ENCODE measurements around the gene BOLA3. TPM values are rescaled to one million over a fixed set of nuclear protein-coding genes. Genes with fewer than 3 reads are reported as not detected.

Gene BOLA3
- total RNA-seq, 4 donors from 2014 or later = 3.0 to 51.5 (median 44.0) TPM; not detected in 1

DNA sequence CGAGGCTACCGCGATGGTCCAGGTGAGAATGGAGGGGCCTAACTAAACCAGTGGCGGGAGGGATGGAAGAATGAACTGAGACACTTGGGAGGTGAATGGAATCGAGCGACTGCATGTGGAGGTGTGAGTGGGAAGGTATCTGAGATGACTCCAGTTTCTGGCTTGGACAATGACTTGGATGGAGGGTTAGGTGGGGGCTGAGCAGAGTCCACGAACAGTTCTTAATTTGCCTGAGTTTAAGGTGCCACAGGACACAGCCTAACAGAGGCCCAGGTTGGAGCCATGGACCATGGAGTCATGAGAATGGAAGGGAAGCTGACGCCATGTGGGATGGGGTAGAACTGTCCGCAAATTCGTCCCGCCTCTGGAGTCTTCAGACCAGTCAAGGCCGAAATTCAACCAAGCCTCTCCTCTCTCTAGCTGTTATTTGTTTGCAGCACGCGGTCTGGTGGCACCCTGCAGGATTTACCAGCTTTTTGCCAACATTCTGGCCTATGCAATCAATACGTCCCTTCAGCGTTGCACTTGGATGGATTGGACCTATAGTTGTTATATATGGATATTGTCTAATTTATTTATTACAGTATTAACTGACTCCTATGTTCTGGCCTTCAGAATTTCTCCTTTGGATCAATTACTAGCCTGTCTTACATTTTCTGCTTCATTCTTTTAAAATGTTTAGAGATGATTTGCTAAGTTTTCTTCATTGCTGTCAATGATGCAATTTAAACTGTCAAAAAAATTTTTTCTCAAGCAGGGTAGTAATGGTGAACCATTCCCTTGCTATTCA is 940 bp upstream of the BOLA3 start:
- 59 to 61% methylated on average over 8 to 16 of the region's 16 CpGs for WGBS, 2 donors (ENCODE audit: low coverage in 1 of 2)
- Histone ChIP-seq H3K4me1 (peaks cover 8 to 22% (median 17%) of the 10 kb centered on the region in 4 donors), H3K36me3 (peaks cover 0 to 7% (median 0%) of the 10 kb centered on the region in 4 donors), H3K9me3 (no peaks in the 10 kb centered on the region), H3K4me3 (peak overlapping the region in 3 of 4 donors; percentile 54 to 92 (median 85)), H3K27ac (peak overlapping the region; percentile 72 to 79 (median 74)), H3K27me3 (no peaks in the 10 kb centered on the region)
- TF ChIP-seq EP300 (IDR thresholded peaks at IDR 0.05; ENCODE audit: low read depth) = no peak
- TF ChIP-seq, protein P1, sequence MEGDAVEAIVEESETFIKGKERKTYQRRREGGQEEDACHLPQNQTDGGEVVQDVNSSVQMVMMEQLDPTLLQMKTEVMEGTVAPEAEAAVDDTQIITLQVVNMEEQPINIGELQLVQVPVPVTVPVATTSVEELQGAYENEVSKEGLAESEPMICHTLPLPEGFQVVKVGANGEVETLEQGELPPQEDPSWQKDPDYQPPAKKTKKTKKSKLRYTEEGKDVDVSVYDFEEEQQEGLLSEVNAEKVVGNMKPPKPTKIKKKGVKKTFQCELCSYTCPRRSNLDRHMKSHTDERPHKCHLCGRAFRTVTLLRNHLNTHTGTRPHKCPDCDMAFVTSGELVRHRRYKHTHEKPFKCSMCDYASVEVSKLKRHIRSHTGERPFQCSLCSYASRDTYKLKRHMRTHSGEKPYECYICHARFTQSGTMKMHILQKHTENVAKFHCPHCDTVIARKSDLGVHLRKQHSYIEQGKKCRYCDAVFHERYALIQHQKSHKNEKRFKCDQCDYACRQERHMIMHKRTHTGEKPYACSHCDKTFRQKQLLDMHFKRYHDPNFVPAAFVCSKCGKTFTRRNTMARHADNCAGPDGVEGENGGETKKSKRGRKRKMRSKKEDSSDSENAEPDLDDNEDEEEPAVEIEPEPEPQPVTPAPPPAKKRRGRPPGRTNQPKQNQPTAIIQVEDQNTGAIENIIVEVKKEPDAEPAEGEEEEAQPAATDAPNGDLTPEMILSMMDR (IDR thresholded peaks at IDR 0.05) = no peak
- TF ChIP-seq POLR2AphosphoS5 (IDR thresholded peaks at IDR 0.05) = no peak
- TF ChIP-seq POLR2A (IDR thresholded peaks at IDR 0.05) = no peak
- in situ Hi-C loops (cut with MboI; ENCODE audit: low pct_ligation_motif_present in 1 of 4, low pct_unique_long_range_greater_than_20kb in 1 of 4, low sequenced_read_pairs in 3 of 4) (loop anchor here in 3 of 4 donors (25.0 kb wide), 2 partner anchors 311 to 336 kb away; partner anchors contain the start of gene STAMBP (in 2 of the 3)), intact Hi-C loops (cut with DNase I; ENCODE audit: low total_unique reads) (no loop called here)
- DNase-seq = no peak

DNA sequence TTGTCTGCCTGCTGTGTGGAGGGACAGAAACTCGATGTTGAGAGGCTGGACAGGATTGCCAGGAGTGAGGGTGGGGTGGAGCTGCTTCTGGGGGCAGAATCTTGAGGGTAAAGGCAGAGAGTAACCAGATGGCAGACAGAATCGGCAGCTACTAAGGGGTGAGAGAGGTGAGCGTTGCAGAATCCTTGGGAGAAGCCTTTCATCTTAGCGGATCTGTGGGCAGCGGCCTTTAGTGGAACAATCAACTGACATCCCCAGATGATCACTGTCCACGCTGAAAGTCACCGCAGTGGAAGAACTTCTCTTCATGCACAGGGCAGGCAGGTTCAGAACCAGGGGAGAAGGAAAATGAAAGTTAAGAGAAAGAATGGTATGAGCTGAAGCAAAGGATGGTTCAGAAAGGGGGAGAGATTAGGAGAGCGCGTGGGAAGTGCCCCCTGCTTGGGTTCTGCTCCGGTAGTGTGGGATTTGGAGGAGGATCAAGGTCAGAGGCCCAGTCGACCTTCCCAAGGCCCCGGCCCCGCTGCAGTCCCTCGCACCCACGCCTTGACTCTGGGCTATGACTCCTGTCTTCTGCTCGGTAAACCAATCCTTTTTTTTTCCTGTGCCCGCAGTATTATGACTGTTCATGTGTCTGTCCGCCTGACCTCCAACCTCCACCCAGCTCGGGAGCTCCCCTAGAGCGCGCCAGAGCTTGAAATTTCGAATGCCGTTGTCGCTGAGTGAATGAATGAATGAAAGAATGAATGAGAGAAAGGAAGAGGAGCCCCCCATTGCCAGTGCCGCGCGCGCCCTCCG is 584 bp downstream of the BOLA3 start:
- no peaks in the 10 kb centered on the region for H3K36me3 ChIP-seq
- TF ChIP-seq POLR2AphosphoS5 (IDR thresholded peaks at IDR 0.05) = no peak
- peak overlapping the region; percentile 54 to 92 (median 72) for H3K4me3 ChIP-seq
- peaks cover 8 to 22% (median 17%) of the 10 kb centered on the region in 4 donors for H3K4me1 ChIP-seq
- DNase-seq = no peak
- in situ Hi-C loops (cut with MboI; ENCODE audit: low pct_ligation_motif_present in 1 of 4, low pct_unique_long_range_greater_than_20kb in 1 of 4, low sequenced_read_pairs in 3 of 4) = loop anchor here in 3 of 4 donors (25.0 kb wide), 2 partner anchors 310 to 335 kb away; partner anchors contain the start of gene STAMBP (in 2 of the 3)
- no peaks in the 10 kb centered on the region for H3K9me3 ChIP-seq
- 0 to 4% methylated on average over 5 to 29 of the region's 29 CpGs for WGBS, 2 donors (ENCODE audit: low coverage in 1 of 2)
- H3K27ac ChIP-seq = peak overlapping the region; percentile 72 to 79 (median 74)
- no peaks in the 10 kb centered on the region for H3K27me3 ChIP-seq
- intact Hi-C loops (cut with DNase I; ENCODE audit: low total_unique reads) = no loop called here

DNA sequence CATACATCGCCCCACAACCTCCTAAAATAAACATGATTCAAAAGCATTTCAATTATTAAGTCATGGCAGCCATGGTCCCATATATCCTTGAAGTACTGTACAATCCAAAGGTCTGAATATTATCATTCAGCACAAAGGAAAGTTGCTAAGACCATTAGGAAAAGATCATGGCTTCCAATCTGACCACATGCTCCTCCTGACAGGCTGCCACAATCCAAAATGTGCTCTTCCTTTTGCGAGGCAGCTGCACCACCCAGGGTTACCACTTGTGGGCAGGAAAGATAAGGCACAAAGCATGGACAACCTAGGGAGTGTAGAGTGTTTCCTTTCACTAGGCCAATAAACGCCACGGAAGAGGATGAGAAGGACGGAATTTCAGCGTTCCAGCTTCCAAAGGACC is 5.4 kb downstream of the BOLA3 start:
- in situ Hi-C loops (cut with MboI; ENCODE audit: low pct_ligation_motif_present in 1 of 4, low pct_unique_long_range_greater_than_20kb in 1 of 4, low sequenced_read_pairs in 3 of 4) = loop anchor here in 3 of 4 donors (25.0 kb wide), 2 partner anchors 305 to 330 kb away; partner anchors contain the start of gene STAMBP (in 2 of the 3)
- Histone ChIP-seq H3K36me3 (no peaks in the 10 kb centered on the region), H3K4me1 (peaks cover 8 to 14% (median 11%) of the 10 kb centered on the region in 4 donors), H3K9me3 (no peaks in the 10 kb centered on the region), H3K27ac (no peak overlapping the region), H3K4me3 (no peak overlapping the region), H3K27me3 (no peaks in the 10 kb centered on the region)
- WGBS, 2 donors (ENCODE audit: low coverage in 1 of 2) = 76 to 96% methylated on average over 5 to 6 of the region's 6 CpGs
- intact Hi-C loops (cut with DNase I; ENCODE audit: low total_unique reads) = no loop called here
- no peak for DNase-seq
- no peak for TF ChIP-seq POLR2AphosphoS5 (IDR thresholded peaks at IDR 0.05)
- no peak for TF ChIP-seq POLR2A (IDR thresholded peaks at IDR 0.05)
- TF ChIP-seq, protein P1 (IDR thresholded peaks at IDR 0.05) = no peak
- no peak for TF ChIP-seq EP300 (IDR thresholded peaks at IDR 0.05; ENCODE audit: low read depth)

DNA sequence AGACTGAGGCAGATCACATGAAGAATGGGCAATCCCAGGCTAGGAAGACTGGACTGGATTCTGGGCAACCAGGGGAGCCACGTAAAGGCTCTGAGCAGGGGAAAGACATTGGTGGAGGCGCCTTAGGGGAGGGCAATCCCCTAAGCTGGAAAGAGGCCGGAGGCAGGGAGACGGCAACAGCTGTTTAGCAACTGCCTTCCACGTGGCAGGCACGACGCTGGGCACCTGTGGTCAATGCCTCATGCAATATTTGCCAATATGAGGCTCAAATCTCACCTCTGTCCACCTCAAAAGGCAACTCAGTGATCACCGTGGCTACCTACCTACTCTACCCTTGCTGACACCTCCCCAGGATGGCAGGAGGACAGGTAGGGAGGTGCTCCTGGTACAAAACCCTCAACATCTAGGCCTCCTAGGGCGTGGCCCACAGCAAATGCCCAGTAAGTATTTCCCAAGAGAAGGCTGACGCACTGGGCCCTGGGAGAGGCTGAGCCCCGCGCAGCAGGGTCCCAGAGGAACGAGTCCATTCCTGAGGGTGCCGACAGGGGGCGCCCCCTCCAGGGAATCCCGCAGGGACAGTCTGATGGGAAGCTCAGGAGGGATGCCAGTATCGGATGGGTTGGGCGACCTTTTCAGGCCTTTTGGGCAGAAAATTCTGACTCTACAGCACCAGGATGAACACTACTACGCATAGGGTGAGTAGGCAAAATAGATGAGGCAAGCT is 8.9 kb downstream of the BOLA3 start:
- in situ Hi-C loops (cut with MboI; ENCODE audit: low pct_ligation_motif_present in 1 of 4, low pct_unique_long_range_greater_than_20kb in 1 of 4, low sequenced_read_pairs in 3 of 4) (loop anchor here in 3 of 4 donors (25.0 kb wide), 2 partner anchors 301 to 326 kb away; partner anchors contain the start of gene STAMBP (in 2 of the 3)), intact Hi-C loops (cut with DNase I; ENCODE audit: low total_unique reads) (no loop called here)
- Histone ChIP-seq H3K27ac (no peak overlapping the region), H3K27me3 (no peaks in the 10 kb centered on the region), H3K36me3 (peaks cover 0 to 7% (median 2%) of the 10 kb centered on the region in 4 donors), H3K4me3 (no peak overlapping the region), H3K9me3 (no peaks in the 10 kb centered on the region), H3K4me1 (no peaks in the 10 kb centered on the region)
- DNase-seq = no peak
- no peak for TF ChIP-seq POLR2A (IDR thresholded peaks at IDR 0.05)
- TF ChIP-seq, protein P1 (IDR thresholded peaks at IDR 0.05) = no peak
- TF ChIP-seq POLR2AphosphoS5 (IDR thresholded peaks at IDR 0.05) = no peak
- TF ChIP-seq EP300 (IDR thresholded peaks at IDR 0.05; ENCODE audit: low read depth) = no peak
- WGBS, 2 donors (ENCODE audit: low coverage in 1 of 2) = 91% methylated on average over 19 of the region's 19 CpGs; no CpG with 5 or more reads in 1 of the 2 donors

Data from transverse colon (tissue), 4 donors.